HG03575 (cell line): ENCODE results near the gene FHIP2A.
"Not testable (repeated sequence)": the region's sequence is repeated elsewhere in the genome, so short reads cannot be mapped to it uniquely, and the experiment has no call there.

Experiments used
- ATAC-seq: cut with Tn5 transposase; IDR thresholded peaks from one replicate; pipeline ENCODE4 v1.9.1; 2021; ENCODE audit not compliant: unreplicated experiment, insufficient number of reproducible peaks, low FRiP score; ENCODE audit errors: extremely low read depth

Gene FHIP2A

GRCh38 chr10:114851336-114851735, 29.8 kb downstream of the FHIP2A start:
- ATAC-seq, result no peak

GRCh38 chr10:114852197-114852596, 30.6 kb downstream of the FHIP2A start:
- no peak for ATAC-seq

- ATAC-seq, result no peak
These were observed 33.3 kb downstream of the FHIP2A start for GRCh38 chr10:114854906-114855305.

GRCh38 chr10:114855776-114856543, 34.4 kb downstream of the FHIP2A start:
- no peak for ATAC-seq

GRCh38 chr10:114856544-114857287, 35.1 kb downstream of the FHIP2A start:
- no peak for ATAC-seq

GRCh38 chr10:114857288-114857565, 35.6 kb downstream of the FHIP2A start:
- ATAC-seq, result not testable (repeated sequence)

GRCh38 chr10:114857922-114858629, 36.5 kb downstream of the FHIP2A start:
- ATAC-seq, result no peak

- ATAC-seq, result no peak
These were observed 37.6 kb downstream of the FHIP2A start for GRCh38 chr10:114859222-114859621.

- ATAC-seq, result no peak
These were observed 40.9 kb downstream of the FHIP2A start for GRCh38 chr10:114862456-114862855.

GRCh38 chr10:114867365-114867764, 45.8 kb downstream of the FHIP2A start:
- ATAC-seq, result no peak

- no peak for ATAC-seq
These were observed 47.4 kb downstream of the FHIP2A start for GRCh38 chr10:114868870-114869519.

- no peak for ATAC-seq
These were observed 47.9 kb downstream of the FHIP2A start for GRCh38 chr10:114869520-114869892.

GRCh38 chr10:114870486-114870885, 48.9 kb downstream of the FHIP2A start:
- no peak for ATAC-seq

- ATAC-seq, result no peak
These were observed 49.8 kb downstream of the FHIP2A start for GRCh38 chr10:114871379-114871778.
